GM23338 (cell line): ENCODE results near the gene HSPB9.

ENCODE experiments used
- CTCF ChIP-seq, 2 experiments: fragments of 200-600 bp in 1 of 2; sonication (generic) in 1 of 2; conservative IDR thresholded peaks; 2 replicates each; pipeline versions ENCODE4 v1.5.1 to v1.6.1; 2016 to 2017; ENCODE audit warnings: antibody characterized with exemption in 2 of 2, low read depth in 2 of 2, mild to moderate bottlenecking in 2 of 2, moderate library complexity in 1 of 2
- EZH2 ChIP-seq: fragments of 200-600 bp; sonication (generic); IDR thresholded peaks from one replicate; pipeline ENCODE4 v1.8.0; 2017; ENCODE audit warnings: antibody characterized with exemption, mild to moderate bottlenecking, low read depth; ENCODE audit not compliant: unreplicated experiment
- JUNB ChIP-seq: IDR thresholded peaks from one replicate; pipeline ENCODE4 v1.6.1; 2016; ENCODE audit warnings: antibody characterized with exemption; ENCODE audit not compliant: unreplicated experiment
- REST ChIP-seq: IDR thresholded peaks from one replicate; pipeline ENCODE4 v1.6.1; 2018; ENCODE audit warnings: antibody characterized with exemption; ENCODE audit not compliant: unreplicated experiment
- STAT1 ChIP-seq: IDR thresholded peaks from one replicate; pipeline ENCODE4 v1.6.1; 2016; ENCODE audit warnings: antibody characterized with exemption; ENCODE audit not compliant: unreplicated experiment

- TF ChIP-seq CTCF (conservative IDR thresholded peaks at IDR 0.05; ENCODE audit: low read depth in 2 of 2) (no peak), REST (no peak), STAT1 (no peak), EZH2 (no peak), JUNB (no peak)
These were observed 11.4 kb upstream of the HSPB9 start for GRCh38 chr17:42111265-42111636.
